HepG2 (cell line): ENCODE data around the gene SEMA5B.

Source experiments
- CTCF ChIP-seq: sonication (generic); formaldehyde crosslinking; IDR thresholded peaks from 2 replicates; pipeline ENCODE4 v1.5.0; 2020; ENCODE audit warnings: mild to moderate bottlenecking, missing genetic modification reagents, moderate library complexity
- HMGA1 ChIP-seq: sonication (generic); formaldehyde crosslinking; conservative IDR thresholded peaks from 2 replicates; pipeline ENCODE4 v1.4.0; 2020; ENCODE audit warnings: missing genetic modification reagents
- NR1H2 ChIP-seq: sonication (generic); formaldehyde crosslinking; IDR thresholded peaks from 2 replicates; pipeline ENCODE4 v1.8.1; 2022; ENCODE audit warnings: low read depth, missing genetic modification reagents, borderline replicate concordance
- RFX1 ChIP-seq: fragments of 450-650 bp; IDR thresholded peaks from 2 replicates; pipeline ENCODE4 v1.6.1; 2017
- ZNF639 ChIP-seq: conservative IDR thresholded peaks from 2 replicates; pipeline ENCODE4 v1.6.1; 2018; ENCODE audit warnings: missing genetic modification reagents
- TF ChIP-seq, protein P1 (sequence below): sonication (generic); formaldehyde crosslinking; IDR thresholded peaks from 2 replicates; pipeline ENCODE4 v1.5.0; 2020; ENCODE audit warnings: missing genetic modification reagents, mild to moderate bottlenecking, borderline replicate concordance

- TF ChIP-seq ZNF639, result no peak
- TF ChIP-seq CTCF, result peak; percentile 64
- TF ChIP-seq RFX1, result no peak
- TF ChIP-seq NR1H2 (CRISPR knock-in tag), result no peak
- no peak for TF ChIP-seq HMGA1
- TF ChIP-seq, protein P1, sequence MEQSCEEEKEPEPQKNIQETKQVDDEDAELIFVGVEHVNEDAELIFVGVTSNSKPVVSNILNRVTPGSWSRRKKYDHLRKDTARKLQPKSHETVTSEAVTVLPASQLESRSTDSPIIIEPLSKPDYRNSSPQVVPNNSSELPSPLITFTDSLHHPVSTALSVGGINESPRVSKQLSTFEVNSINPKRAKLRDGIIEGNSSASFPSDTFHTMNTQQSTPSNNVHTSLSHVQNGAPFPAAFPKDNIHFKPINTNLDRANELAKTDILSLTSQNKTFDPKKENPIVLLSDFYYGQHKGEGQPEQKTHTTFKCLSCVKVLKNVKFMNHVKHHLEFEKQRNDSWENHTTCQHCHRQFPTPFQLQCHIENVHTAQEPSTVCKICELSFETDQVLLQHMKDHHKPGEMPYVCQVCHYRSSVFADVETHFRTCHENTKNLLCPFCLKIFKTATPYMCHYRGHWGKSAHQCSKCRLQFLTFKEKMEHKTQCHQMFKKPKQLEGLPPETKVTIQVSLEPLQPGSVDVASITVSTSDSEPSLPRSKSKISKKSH (CRISPR knock-in tag), result no peak
These were observed 8.9 kb upstream of the SEMA5B start for GRCh38 chr3:123036352-123037014.
